H1 (cell line): ENCODE measurements around the gene CRABP2. TPM values are rescaled to one million over a fixed set of nuclear protein-coding genes. Genes with fewer than 3 reads are reported as not detected.

ENCODE experiments used
- CREB1 ChIP-seq: IDR thresholded peaks from 2 replicates; pipeline ENCODE4 v1.6.1; 2012; ENCODE audit warnings: inconsistent platforms
- HDAC6 ChIP-seq: IDR thresholded peaks from one replicate; pipeline ENCODE4 v1.7.1; 2012; ENCODE audit warnings: low read depth, mild to moderate bottlenecking, inconsistent platforms, low read length, moderate library complexity
- KDM1A ChIP-seq: fragments of 200-600, 300-600 bp; sonication (generic); IDR thresholded peaks from 2 replicates; pipeline ENCODE4 v1.7.1; 2016; ENCODE audit warnings: mild to moderate bottlenecking, low read length, borderline replicate concordance
- MAFK ChIP-seq: IDR thresholded peaks from 2 replicates; pipeline ENCODE4 v1.6.1; 2012; ENCODE audit warnings: low read depth, mild to moderate bottlenecking, improper control_type of control experiment, low read length
- POU5F1 ChIP-seq: IDR thresholded peaks from 2 replicates; pipeline ENCODE4 v1.6.1; 2011; ENCODE audit warnings: low read depth, mild to moderate bottlenecking, low read length, moderate library complexity
- TEAD4 ChIP-seq: IDR thresholded peaks from 2 replicates; pipeline ENCODE4 v1.6.1; 2012; ENCODE audit warnings: low read depth, low read length, inconsistent platforms, mixed read lengths
- polyA plus RNA-seq, 7 experiments: library from polyadenylated mRNA; depleted of rRNA in 3 of 7; stranded (reverse) in 5 of 7; unstranded in 2 of 7; fragments of >200 nt in 5 of 7; fragments of 200-250 nt in 2 of 7; gene quantifications; 1 replicate in 5 of 7; 2 replicates in 1 of 7; 4 replicates in 1 of 7; pipeline versions ENCODE4 v1.2.1 to v1.2.3, GENCODE V29; 2011 to 2013; ENCODE audit warnings: missing spikeins in 2 of 7, mixed read lengths in 2 of 7
- total RNA-seq: library from RNA; stranded (reverse); fragmentation: NEBNext Ultra II Directional; extraction: Animal tissue kit (Norgen Biotek cat#: 25700); gene quantifications from 2 replicates; pipeline ENCODE4 v1.2.1, GENCODE V29; 2021
- TF ChIP-seq, protein P1 (sequence below): fragments of 300-600 bp; sonication (generic); IDR thresholded peaks from 2 replicates; pipeline ENCODE4 v1.7.1; 2012; ENCODE audit warnings: low read length, moderate library complexity, mild to moderate bottlenecking, inconsistent platforms; ENCODE audit not compliant: insufficient replicate concordance
- TF ChIP-seq, protein P2 (sequence below): IDR thresholded peaks from 2 replicates; pipeline ENCODE4 v1.6.1; 2011; ENCODE audit warnings: low read depth, mild to moderate bottlenecking, low read length; ENCODE audit not compliant: insufficient read depth

The CRABP2 gene
- total and polyA plus RNA-seq, 2 of the 8 experiments (the other 6 are each of a cell fraction or from before 2014, with no cell fraction given), result 69.2 to 119 TPM

DNA sequence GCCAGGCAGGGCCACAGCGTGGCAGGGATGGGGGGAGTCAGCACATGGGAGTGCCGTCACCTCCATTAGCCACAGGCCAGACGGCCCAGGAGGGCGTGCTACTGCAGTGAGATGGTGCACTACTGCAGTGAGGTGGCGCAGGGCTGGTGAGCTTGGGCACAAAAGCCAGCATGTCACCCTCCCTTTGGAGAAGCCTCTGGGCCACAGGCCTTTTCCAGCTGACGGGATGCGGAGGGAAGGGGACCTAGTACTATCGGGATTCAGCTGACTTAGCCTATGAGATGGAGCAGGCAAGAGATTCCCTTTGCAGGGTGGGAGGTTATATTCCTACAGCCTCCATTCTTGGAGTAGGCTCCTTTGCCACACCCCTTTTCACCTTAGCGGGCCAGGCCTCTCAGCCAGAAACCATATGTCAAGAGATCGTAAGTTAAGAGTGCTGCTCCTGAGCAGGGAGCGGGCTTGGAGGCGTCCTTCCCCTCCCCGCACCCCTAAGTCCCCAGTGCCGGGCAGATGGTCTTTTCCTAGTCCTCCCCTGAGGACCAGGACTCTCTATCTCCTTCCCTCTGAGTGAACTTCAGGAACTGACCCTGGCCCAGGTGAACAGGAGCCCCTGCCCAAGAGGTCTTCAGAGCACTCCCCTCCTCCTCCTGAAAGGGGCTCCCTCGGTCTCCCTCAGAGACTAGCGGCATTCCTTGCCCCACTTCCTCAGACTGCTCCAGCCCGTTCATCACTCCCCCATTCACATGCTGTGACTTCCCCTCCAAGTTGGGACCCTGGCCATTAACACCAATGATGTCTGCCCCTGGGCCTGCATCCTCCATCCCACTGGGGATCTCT, 36.4 kb downstream of the CRABP2 start (continued):
- TF ChIP-seq, protein P1, sequence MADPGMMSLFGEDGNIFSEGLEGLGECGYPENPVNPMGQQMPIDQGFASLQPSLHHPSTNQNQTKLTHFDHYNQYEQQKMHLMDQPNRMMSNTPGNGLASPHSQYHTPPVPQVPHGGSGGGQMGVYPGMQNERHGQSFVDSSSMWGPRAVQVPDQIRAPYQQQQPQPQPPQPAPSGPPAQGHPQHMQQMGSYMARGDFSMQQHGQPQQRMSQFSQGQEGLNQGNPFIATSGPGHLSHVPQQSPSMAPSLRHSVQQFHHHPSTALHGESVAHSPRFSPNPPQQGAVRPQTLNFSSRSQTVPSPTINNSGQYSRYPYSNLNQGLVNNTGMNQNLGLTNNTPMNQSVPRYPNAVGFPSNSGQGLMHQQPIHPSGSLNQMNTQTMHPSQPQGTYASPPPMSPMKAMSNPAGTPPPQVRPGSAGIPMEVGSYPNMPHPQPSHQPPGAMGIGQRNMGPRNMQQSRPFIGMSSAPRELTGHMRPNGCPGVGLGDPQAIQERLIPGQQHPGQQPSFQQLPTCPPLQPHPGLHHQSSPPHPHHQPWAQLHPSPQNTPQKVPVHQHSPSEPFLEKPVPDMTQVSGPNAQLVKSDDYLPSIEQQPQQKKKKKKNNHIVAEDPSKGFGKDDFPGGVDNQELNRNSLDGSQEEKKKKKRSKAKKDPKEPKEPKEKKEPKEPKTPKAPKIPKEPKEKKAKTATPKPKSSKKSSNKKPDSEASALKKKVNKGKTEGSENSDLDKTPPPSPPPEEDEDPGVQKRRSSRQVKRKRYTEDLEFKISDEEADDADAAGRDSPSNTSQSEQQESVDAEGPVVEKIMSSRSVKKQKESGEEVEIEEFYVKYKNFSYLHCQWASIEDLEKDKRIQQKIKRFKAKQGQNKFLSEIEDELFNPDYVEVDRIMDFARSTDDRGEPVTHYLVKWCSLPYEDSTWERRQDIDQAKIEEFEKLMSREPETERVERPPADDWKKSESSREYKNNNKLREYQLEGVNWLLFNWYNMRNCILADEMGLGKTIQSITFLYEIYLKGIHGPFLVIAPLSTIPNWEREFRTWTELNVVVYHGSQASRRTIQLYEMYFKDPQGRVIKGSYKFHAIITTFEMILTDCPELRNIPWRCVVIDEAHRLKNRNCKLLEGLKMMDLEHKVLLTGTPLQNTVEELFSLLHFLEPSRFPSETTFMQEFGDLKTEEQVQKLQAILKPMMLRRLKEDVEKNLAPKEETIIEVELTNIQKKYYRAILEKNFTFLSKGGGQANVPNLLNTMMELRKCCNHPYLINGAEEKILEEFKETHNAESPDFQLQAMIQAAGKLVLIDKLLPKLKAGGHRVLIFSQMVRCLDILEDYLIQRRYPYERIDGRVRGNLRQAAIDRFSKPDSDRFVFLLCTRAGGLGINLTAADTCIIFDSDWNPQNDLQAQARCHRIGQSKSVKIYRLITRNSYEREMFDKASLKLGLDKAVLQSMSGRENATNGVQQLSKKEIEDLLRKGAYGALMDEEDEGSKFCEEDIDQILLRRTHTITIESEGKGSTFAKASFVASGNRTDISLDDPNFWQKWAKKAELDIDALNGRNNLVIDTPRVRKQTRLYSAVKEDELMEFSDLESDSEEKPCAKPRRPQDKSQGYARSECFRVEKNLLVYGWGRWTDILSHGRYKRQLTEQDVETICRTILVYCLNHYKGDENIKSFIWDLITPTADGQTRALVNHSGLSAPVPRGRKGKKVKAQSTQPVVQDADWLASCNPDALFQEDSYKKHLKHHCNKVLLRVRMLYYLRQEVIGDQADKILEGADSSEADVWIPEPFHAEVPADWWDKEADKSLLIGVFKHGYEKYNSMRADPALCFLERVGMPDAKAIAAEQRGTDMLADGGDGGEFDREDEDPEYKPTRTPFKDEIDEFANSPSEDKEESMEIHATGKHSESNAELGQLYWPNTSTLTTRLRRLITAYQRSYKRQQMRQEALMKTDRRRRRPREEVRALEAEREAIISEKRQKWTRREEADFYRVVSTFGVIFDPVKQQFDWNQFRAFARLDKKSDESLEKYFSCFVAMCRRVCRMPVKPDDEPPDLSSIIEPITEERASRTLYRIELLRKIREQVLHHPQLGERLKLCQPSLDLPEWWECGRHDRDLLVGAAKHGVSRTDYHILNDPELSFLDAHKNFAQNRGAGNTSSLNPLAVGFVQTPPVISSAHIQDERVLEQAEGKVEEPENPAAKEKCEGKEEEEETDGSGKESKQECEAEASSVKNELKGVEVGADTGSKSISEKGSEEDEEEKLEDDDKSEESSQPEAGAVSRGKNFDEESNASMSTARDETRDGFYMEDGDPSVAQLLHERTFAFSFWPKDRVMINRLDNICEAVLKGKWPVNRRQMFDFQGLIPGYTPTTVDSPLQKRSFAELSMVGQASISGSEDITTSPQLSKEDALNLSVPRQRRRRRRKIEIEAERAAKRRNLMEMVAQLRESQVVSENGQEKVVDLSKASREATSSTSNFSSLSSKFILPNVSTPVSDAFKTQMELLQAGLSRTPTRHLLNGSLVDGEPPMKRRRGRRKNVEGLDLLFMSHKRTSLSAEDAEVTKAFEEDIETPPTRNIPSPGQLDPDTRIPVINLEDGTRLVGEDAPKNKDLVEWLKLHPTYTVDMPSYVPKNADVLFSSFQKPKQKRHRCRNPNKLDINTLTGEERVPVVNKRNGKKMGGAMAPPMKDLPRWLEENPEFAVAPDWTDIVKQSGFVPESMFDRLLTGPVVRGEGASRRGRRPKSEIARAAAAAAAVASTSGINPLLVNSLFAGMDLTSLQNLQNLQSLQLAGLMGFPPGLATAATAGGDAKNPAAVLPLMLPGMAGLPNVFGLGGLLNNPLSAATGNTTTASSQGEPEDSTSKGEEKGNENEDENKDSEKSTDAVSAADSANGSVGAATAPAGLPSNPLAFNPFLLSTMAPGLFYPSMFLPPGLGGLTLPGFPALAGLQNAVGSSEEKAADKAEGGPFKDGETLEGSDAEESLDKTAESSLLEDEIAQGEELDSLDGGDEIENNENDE, result no peak
- TF ChIP-seq, protein P2, sequence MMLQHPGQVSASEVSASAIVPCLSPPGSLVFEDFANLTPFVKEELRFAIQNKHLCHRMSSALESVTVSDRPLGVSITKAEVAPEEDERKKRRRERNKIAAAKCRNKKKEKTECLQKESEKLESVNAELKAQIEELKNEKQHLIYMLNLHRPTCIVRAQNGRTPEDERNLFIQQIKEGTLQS, result no peak
- TF ChIP-seq POU5F1 (no peak), HDAC6 (no peak), MAFK (no peak), CREB1 (no peak), KDM1A (no peak), TEAD4 (no peak)
